Activated T-cell treated with anti-CD3 and anti-CD28 coated beads, Interleukin-2, amount 50 U/mL, for 4 hours (primary cell): ENCODE data around the gene ZNF594. TPM values are rescaled to one million over a fixed set of nuclear protein-coding genes. Genes with fewer than 3 reads are reported as not detected.
A peak's percentile ranks its signal among the peaks of the same experiment; 100 is the strongest.
"Not testable (repeated sequence)": the region's sequence is repeated elsewhere in the genome, so short reads cannot be mapped to it uniquely, and the experiment has no call there.

Experiments used
- ATAC-seq, 2 donors: fragments of 200-7000 bp; cut with Tn5 transposase; one replicate each; pipeline ENCODE4 v1.10.0; 2021
- DNase-seq: peaks from one replicate; pipeline ENCODE4 v3.0.0-alpha.2; 2020
- H3K27me3 Mint-ChIP-seq: one replicate; pipeline ENCODE4 v1.8.0; 2021; ENCODE audit warnings: low read depth, mixed read lengths
- H3K36me3 Mint-ChIP-seq: one replicate; pipeline ENCODE4 v1.8.0; 2022; ENCODE audit warnings: mixed read lengths; ENCODE audit not compliant: insufficient read depth
- H3K4me1 Mint-ChIP-seq: one replicate; pipeline ENCODE4 v1.8.0; 2021; ENCODE audit warnings: low read depth, mixed read lengths
- H3K4me3 Mint-ChIP-seq: one replicate; pipeline ENCODE4 v1.8.0; 2021; ENCODE audit warnings: mild to moderate bottlenecking, moderate library complexity, mixed read lengths
- H3K9me3 Mint-ChIP-seq: one replicate; pipeline ENCODE4 v1.8.0; 2021; ENCODE audit warnings: mixed read lengths
- total RNA-seq, 3 donors: library from RNA; stranded (reverse); gene quantifications; one replicate each; pipeline ENCODE4 v1.2.1, GENCODE V29; 2021

ZNF594 gene
- total RNA-seq, 3 donors from 2014 or later, result 6.5 to 7.6 (median 6.7) TPM

DNA sequence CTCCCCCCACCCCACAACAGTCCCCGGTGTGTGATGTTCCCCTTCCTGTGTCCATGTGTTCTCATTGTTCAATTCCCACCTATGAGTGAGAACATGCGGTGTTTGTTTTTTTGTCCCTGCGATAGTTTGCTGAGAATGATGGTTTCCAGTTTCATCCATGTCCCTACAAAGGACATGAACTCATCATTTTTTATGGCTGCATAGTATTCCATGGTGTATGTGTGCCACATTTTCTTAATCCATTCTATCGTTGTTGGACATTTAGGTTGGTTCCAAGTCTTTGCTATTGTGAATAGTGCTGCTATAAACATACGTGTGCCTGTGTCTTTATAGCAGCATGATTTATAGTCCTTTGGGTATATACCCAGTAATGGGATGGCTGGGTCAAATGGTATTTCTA, 25.9 kb upstream of the ZNF594 start:
- not testable (repeated sequence) for H3K4me3 Mint-ChIP-seq, H3K9me3 Mint-ChIP-seq, H3K27me3 Mint-ChIP-seq, DNase-seq, ATAC-seq, H3K36me3 Mint-ChIP-seq
- H3K4me1 Mint-ChIP-seq, result peaks cover 10% of the 10 kb centered on the region

GRCh38 chr17:5211458-5211857, 19.8 kb upstream of the ZNF594 start:
- Mint-ChIP-seq H3K27me3 (no peaks in the 10 kb centered on the region), H3K9me3 (no peaks in the 10 kb centered on the region), H3K36me3 (peaks cover 12% of the 10 kb centered on the region), H3K4me1 (peaks cover 9% of the 10 kb centered on the region), H3K4me3 (no peak overlapping the region)
- DNase-seq (no peak), ATAC-seq (no peak)

GRCh38 chr17:5210614-5211252, 19.1 kb upstream of the ZNF594 start:
- H3K9me3 Mint-ChIP-seq, result no peaks in the 10 kb centered on the region
- H3K27me3 Mint-ChIP-seq, result no peaks in the 10 kb centered on the region
- H3K36me3 Mint-ChIP-seq, result peaks cover 12% of the 10 kb centered on the region
- ATAC-seq, result no peak
- H3K4me1 Mint-ChIP-seq, result peaks cover 9% of the 10 kb centered on the region
- DNase-seq, result no peak
- H3K4me3 Mint-ChIP-seq, result no peak overlapping the region

DNA sequence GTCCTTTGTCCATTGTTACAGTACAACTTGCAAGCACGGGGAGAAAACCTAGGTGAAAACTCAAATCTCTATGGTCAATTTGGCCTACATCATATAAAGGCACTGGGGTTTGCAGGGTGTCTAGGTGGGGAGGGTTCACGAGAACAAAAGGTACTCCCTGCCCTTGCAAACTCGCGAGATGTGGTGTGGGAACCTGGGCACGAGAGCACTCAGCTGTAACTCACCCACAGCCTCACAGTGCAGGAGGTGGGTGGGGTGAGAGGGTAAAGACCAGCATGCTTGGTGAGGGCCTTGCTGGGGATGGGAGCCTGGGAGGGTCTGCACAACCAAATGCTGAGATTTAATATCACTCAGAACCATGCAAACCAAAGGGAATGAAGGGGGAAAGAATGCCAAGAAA, 18.4 kb upstream of the ZNF594 start:
- peaks cover 9% of the 10 kb centered on the region for H3K4me1 Mint-ChIP-seq
- H3K27me3 Mint-ChIP-seq, result no peaks in the 10 kb centered on the region

GRCh38 chr17:5209396-5209795, 17.7 kb upstream of the ZNF594 start:
- DNase-seq (no peak), ATAC-seq (no peak)
- Mint-ChIP-seq H3K4me3 (no peak overlapping the region), H3K4me1 (peaks cover 9% of the 10 kb centered on the region), H3K9me3 (no peaks in the 10 kb centered on the region), H3K27me3 (no peaks in the 10 kb centered on the region), H3K36me3 (peaks cover 12% of the 10 kb centered on the region)

More for the DNA sequence above, 18.4 kb upstream of the ZNF594 start:
- H3K4me3 Mint-ChIP-seq, result no peak overlapping the region
- DNase-seq (no peak), ATAC-seq (no peak)
- peaks cover 12% of the 10 kb centered on the region for H3K36me3 Mint-ChIP-seq
- H3K9me3 Mint-ChIP-seq, result no peaks in the 10 kb centered on the region

DNA sequence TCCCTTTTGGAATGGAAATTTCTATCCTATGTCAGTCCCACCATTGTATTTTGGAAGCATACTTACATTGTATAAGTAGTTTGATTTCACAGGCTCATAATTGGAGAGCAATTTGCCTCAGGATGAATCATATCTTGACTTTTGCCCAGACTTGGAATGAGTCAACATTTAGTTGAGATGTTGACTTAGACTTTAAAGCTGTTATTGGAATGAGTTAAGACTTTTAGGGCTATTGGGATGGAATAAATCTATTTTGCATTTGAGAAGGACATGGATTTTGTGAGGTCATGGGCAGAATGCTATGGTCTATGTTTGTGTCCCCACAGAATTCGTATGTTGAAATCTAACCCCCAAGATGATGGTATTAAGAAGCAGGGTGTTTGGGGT, 12.2 kb upstream of the ZNF594 start:
- H3K9me3 Mint-ChIP-seq, result no peaks in the 10 kb centered on the region
- no peaks in the 10 kb centered on the region for H3K27me3 Mint-ChIP-seq
- H3K4me1 Mint-ChIP-seq, result peaks cover 1% of the 10 kb centered on the region
- H3K4me3 Mint-ChIP-seq, result no peak overlapping the region
- no peak for DNase-seq
- ATAC-seq, result peak in 1 of 2 donors; percentile 34
- H3K36me3 Mint-ChIP-seq, result peaks cover 15% of the 10 kb centered on the region

- H3K9me3 Mint-ChIP-seq, result no peaks in the 10 kb centered on the region
- H3K4me3 Mint-ChIP-seq, result no peak overlapping the region
- H3K36me3 Mint-ChIP-seq, result peaks cover 11% of the 10 kb centered on the region
- no peaks in the 10 kb centered on the region for H3K27me3 Mint-ChIP-seq
- peaks cover 1% of the 10 kb centered on the region for H3K4me1 Mint-ChIP-seq
- ATAC-seq, result no peak
- no peak for DNase-seq
These were observed 11.7 kb upstream of the ZNF594 start for GRCh38 chr17:5203178-5203907.

GRCh38 chr17:5201011-5201410, 9.3 kb upstream of the ZNF594 start:
- Mint-ChIP-seq H3K27me3 (no peaks in the 10 kb centered on the region), H3K4me1 (peaks cover 5% of the 10 kb centered on the region), H3K9me3 (no peaks in the 10 kb centered on the region), H3K36me3 (peaks cover 6% of the 10 kb centered on the region), H3K4me3 (no peak overlapping the region)
- no peak for DNase-seq
- ATAC-seq, result no peak

- Mint-ChIP-seq H3K4me1 (peaks cover 5% of the 10 kb centered on the region), H3K27me3 (no peaks in the 10 kb centered on the region)
- ATAC-seq, result no peak
These were observed 8.7 kb upstream of the ZNF594 start for GRCh38 chr17:5200360-5200759.

GRCh38 chr17:5198472-5198871, 6.8 kb upstream of the ZNF594 start:
- Mint-ChIP-seq H3K27me3 (no peaks in the 10 kb centered on the region), H3K9me3 (no peaks in the 10 kb centered on the region), H3K36me3 (no peaks in the 10 kb centered on the region), H3K4me1 (peaks cover 5% of the 10 kb centered on the region), H3K4me3 (no peak overlapping the region)
- DNase-seq, result no peak
- no peak for ATAC-seq

More at GRCh38 chr17:5200360-5200759, 8.7 kb upstream of the ZNF594 start:
- no peaks in the 10 kb centered on the region for H3K9me3 Mint-ChIP-seq
- no peak for DNase-seq
- no peak overlapping the region for H3K4me3 Mint-ChIP-seq
- peaks cover 6% of the 10 kb centered on the region for H3K36me3 Mint-ChIP-seq

- H3K27me3 Mint-ChIP-seq, result no peaks in the 10 kb centered on the region
- ATAC-seq (no peak), DNase-seq (no peak)
- peaks cover 5% of the 10 kb centered on the region for H3K9me3 Mint-ChIP-seq
- H3K36me3 Mint-ChIP-seq, result peaks cover 5% of the 10 kb centered on the region
- H3K4me3 Mint-ChIP-seq, result no peak overlapping the region
- H3K4me1 Mint-ChIP-seq, result peaks cover 33% of the 10 kb centered on the region
These were observed 2.7 kb upstream of the ZNF594 start for GRCh38 chr17:5194346-5194745.

DNA sequence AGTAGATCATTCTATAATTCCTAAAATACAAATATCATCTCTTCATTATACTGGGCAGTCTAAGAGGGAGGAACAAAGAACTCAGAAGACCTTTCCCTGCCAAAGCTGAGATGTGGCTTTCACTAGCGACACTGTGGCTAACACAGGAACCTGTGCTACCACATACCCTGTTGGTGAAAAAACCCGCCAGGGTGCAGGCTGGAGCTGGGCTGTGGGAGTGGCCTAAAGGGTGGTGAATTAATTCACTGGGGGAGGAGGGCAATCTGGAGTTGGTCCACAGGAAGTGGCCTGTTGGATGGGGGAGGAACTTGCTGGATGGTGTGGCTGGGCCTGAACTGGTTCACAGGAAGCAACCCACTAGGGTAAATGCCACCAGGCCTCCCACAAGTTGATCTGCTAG, 7.4 kb downstream of the ZNF594 start:
- peaks cover 50% of the 10 kb centered on the region for H3K36me3 Mint-ChIP-seq
- ATAC-seq, result no peak
- peaks cover 57% of the 10 kb centered on the region for H3K9me3 Mint-ChIP-seq
- DNase-seq, result no peak
- H3K27me3 Mint-ChIP-seq, result no peaks in the 10 kb centered on the region
- no peaks in the 10 kb centered on the region for H3K4me1 Mint-ChIP-seq
- H3K4me3 Mint-ChIP-seq, result no peak overlapping the region

- no peaks in the 10 kb centered on the region for H3K4me1 Mint-ChIP-seq
- peaks cover 49% of the 10 kb centered on the region for H3K36me3 Mint-ChIP-seq
- H3K4me3 Mint-ChIP-seq, result no peak overlapping the region
- DNase-seq (no peak), ATAC-seq (no peak)
- H3K27me3 Mint-ChIP-seq, result no peaks in the 10 kb centered on the region
- H3K9me3 Mint-ChIP-seq, result peaks cover 56% of the 10 kb centered on the region
These were observed 8.3 kb downstream of the ZNF594 start for GRCh38 chr17:5183410-5183793.

- Mint-ChIP-seq H3K9me3 (peaks cover 53% of the 10 kb centered on the region), H3K36me3 (peaks cover 44% of the 10 kb centered on the region), H3K4me1 (no peaks in the 10 kb centered on the region), H3K27me3 (no peaks in the 10 kb centered on the region), H3K4me3 (no peak overlapping the region)
- DNase-seq (no peak), ATAC-seq (no peak)
These were observed 8.9 kb downstream of the ZNF594 start for GRCh38 chr17:5182597-5183409.
